HL-60 (cell line): ENCODE results near the gene DPP10.

ENCODE experiments used
- DNase-seq, 2 experiments: peaks; one replicate each; pipeline ENCODE4 v3.0.0-alpha.2; 2010 to 2020; ENCODE audit warnings: low read depth in 1 of 2, low spot score in 1 of 2
- H3K27ac ChIP-seq: fragments of 250-450 bp; sonication (Bioruptor Pico); replicated peaks from 2 replicates; pipeline ENCODE4 v1.5.1; 2020; ENCODE audit warnings: mild to moderate bottlenecking, moderate library complexity
- H3K27me3 ChIP-seq: fragments of 250-450 bp; sonication (Bioruptor Pico); 2 replicates; pipeline ENCODE4 v1.5.1; 2021; ENCODE audit warnings: mild to moderate bottlenecking, moderate library complexity; ENCODE audit not compliant: insufficient read depth, poor library complexity, severe bottlenecking
- H3K4me3 ChIP-seq: replicated peaks from 2 replicates; pipeline ENCODE4 v1.5.1; 2011; ENCODE audit warnings: mild to moderate bottlenecking, control low read depth, low read length; ENCODE audit not compliant: insufficient read depth
- CTCF ChIP-seq: IDR thresholded peaks from one replicate; pipeline ENCODE4 v1.5.1; 2011; ENCODE audit warnings: low read length, control low read depth, inconsistent platforms; ENCODE audit not compliant: insufficient read depth
- GABPA ChIP-seq: IDR thresholded peaks from 2 replicates; pipeline ENCODE4 v1.6.1; 2012; ENCODE audit warnings: low read depth
- POLR2AphosphoS5 ChIP-seq: IDR thresholded peaks from 2 replicates; pipeline ENCODE4 v1.6.1; 2012; ENCODE audit warnings: low read depth
- REST ChIP-seq: IDR thresholded peaks from 2 replicates; pipeline ENCODE4 v1.6.1; 2012; ENCODE audit warnings: low read depth; ENCODE audit not compliant: insufficient replicate concordance
- SPI1 ChIP-seq: IDR thresholded peaks from 2 replicates; pipeline ENCODE4 v1.6.1; 2012; ENCODE audit warnings: low read depth, mild to moderate bottlenecking, borderline replicate concordance

DPP10 gene

GRCh38 chr2:114426756-114427155 lies 15.7 kb upstream of the DPP10 start:
- Histone ChIP-seq H3K27ac (no peak overlapping the region), H3K4me3 (no peak overlapping the region), H3K27me3 (no peaks in the 10 kb centered on the region)
- TF ChIP-seq POLR2AphosphoS5, result no peak
- TF ChIP-seq CTCF, result no peak
- TF ChIP-seq GABPA, result no peak
- TF ChIP-seq SPI1, result no peak
- TF ChIP-seq REST, result no peak
- no peak for DNase-seq

GRCh38 chr2:114436329-114436728 lies 6.1 kb upstream of the DPP10 start:
- no peak for DNase-seq
- peaks cover 2% of the 10 kb centered on the region for H3K27me3 ChIP-seq
- no peak overlapping the region for H3K4me3 ChIP-seq
- no peak for TF ChIP-seq GABPA
- no peak for TF ChIP-seq REST
- TF ChIP-seq SPI1, result no peak
- TF ChIP-seq POLR2AphosphoS5, result no peak
- TF ChIP-seq CTCF, result no peak
- H3K27ac ChIP-seq, result no peak overlapping the region

GRCh38 chr2:114446571-114446970 lies 4.1 kb downstream of the DPP10 start:
- DNase-seq, result no peak
- Histone ChIP-seq H3K27ac (no peak overlapping the region), H3K4me3 (no peak overlapping the region), H3K27me3 (no peaks in the 10 kb centered on the region)
- TF ChIP-seq POLR2AphosphoS5 (no peak), REST (no peak), SPI1 (no peak)

- no peak overlapping the region for H3K27ac ChIP-seq
- H3K27me3 ChIP-seq, result no peaks in the 10 kb centered on the region
- no peak for TF ChIP-seq CTCF
- no peak for TF ChIP-seq GABPA
- no peak for TF ChIP-seq SPI1
- no peak overlapping the region for H3K4me3 ChIP-seq
- DNase-seq, result no peak
Observed at GRCh38 chr2:114450639-114451038, 8.2 kb downstream of the DPP10 start.
